ENCODE results near the gene GAL3ST2. TPM values are rescaled to one million over a fixed set of nuclear protein-coding genes. Genes with fewer than 3 reads are reported as not detected.

Gene GAL3ST2
- total and polyA plus RNA-seq, 2 of the 8 experiments (the other 6 are each of a cell fraction or from before 2014, with no cell fraction given), result not detected

- H2AFZ ChIP-seq (ENCODE audit: low read length), result no peak within 1 kb of the TSS; the same call in 1 of the 2 replicates
These were observed 32.2 kb downstream of the GAL3ST2 start, which contains the start of gene NEU4 for GRCh38 chr2:241808721-241809382. NEU4 (plus strand) TSS chr2:241809193; CDS start chr2:241814485, 5,292 bp downstream.

More at GRCh38 chr2:241808721-241809382, 32.2 kb downstream of the GAL3ST2 start, which contains the start of gene NEU4:
- Histone ChIP-seq H3K79me1 (ENCODE audit: low read depth, low read length) (no peaks in the 10 kb centered on the region), H4K20me1 (replicated peaks in 1 of 2; ENCODE audit: control insufficient read depth in 1 of 2, insufficient read depth in 2 of 2, low read length in 2 of 2) (no peaks in the 10 kb centered on the region), H3K18ac (ENCODE audit: extremely low read depth, low read length) (no peak within 1 kb of the TSS; the same call in 1 of the 2 replicates), H3K36me3 (ENCODE audit: control insufficient read depth in 2 of 4, insufficient read depth in 4 of 4, low read length in 3 of 4) (no peaks in the 10 kb centered on the region), H3K4me1 (replicated peaks in 1 of 4; ENCODE audit: control insufficient read depth in 3 of 4, insufficient read depth in 4 of 4, low read length in 3 of 4) (peaks cover 4 to 19% (median 10%) of the 10 kb centered on the region in 4 experiments), H2BK12ac (ENCODE audit: low read depth, low read length) (peak within 1 kb of the TSS; percentile 81; the same call in 1 of the 2 replicates), H3K56ac (replicated peaks; ENCODE audit: insufficient read length, low read depth, low read length) (no peak within 1 kb of the TSS), H3K27ac (ENCODE audit: low read depth, low read length) (no peak within 1 kb of the TSS), H2BK5ac (ENCODE audit: low read depth, low read length) (0 out of 2 replicates have a peak within 1 kb of the TSS, but pooled peaks have one; percentile 7), H3K27me3 (replicated peaks in 1 of 4; ENCODE audit: control insufficient read depth in 3 of 4, extremely low read depth in 1 of 4, insufficient read depth in 3 of 4, low read length in 3 of 4) (peaks cover 0 to 10% (median 2%) of the 10 kb centered on the region in 4 experiments; a peak in 5 of 7 replicates), H3K4me2 (ENCODE audit: insufficient read depth in 1 of 2, low read depth in 2 of 2, low read length in 2 of 2) (no peak within 1 kb of the TSS; a peak in 1 of 4 replicates), H4K5ac (ENCODE audit: insufficient read length, low read depth, low read length) (no peak within 1 kb of the TSS), H3K79me2 (ENCODE audit: control insufficient read depth in 1 of 2, insufficient read depth in 2 of 2, low read length in 2 of 2) (no peaks in the 10 kb centered on the region), H3K4ac (replicated peaks; ENCODE audit: insufficient read length, low read depth, low read length) (no peak within 1 kb of the TSS), H3K9ac (replicated peaks in 1 of 4; ENCODE audit: extremely low read depth in 1 of 4, low read depth in 3 of 4, low read length in 3 of 4) (no peak within 1 kb of the TSS), H3K4me3 (ENCODE audit: extremely low read depth in 1 of 4, insufficient read depth in 2 of 4, low read depth in 3 of 4, low read length in 4 of 4) (no peak within 1 kb of the TSS), H3K9me3 (ENCODE audit: insufficient read depth in 2 of 2, low read depth in 1 of 2, low read length in 1 of 2) (no peaks in the 10 kb centered on the region), H2AK5ac (ENCODE audit: low read depth, low read length) (no peak within 1 kb of the TSS; the same call in 1 of the 2 replicates), H3K23ac (ENCODE audit: insufficient read length) (no peak within 1 kb of the TSS), H4K91ac (replicated peaks; ENCODE audit: insufficient read length, low read length) (peak within 1 kb of the TSS; percentile 92), H2BK120ac (replicated peaks; ENCODE audit: low read depth, low read length) (peak within 1 kb of the TSS; percentile 38), H3K14ac (ENCODE audit: insufficient read length) (no peak within 1 kb of the TSS), H3K23me2 (ENCODE audit: low read depth, low read length) (no peaks in the 10 kb centered on the region), H4K8ac (ENCODE audit: extremely low read depth, insufficient read depth, low read length) (no peak within 1 kb of the TSS; the same call in none of the 2 replicates), H2BK20ac (ENCODE audit: low read length) (peak within 1 kb of the TSS; percentile 92; the same call in 1 of the 2 replicates), H2BK15ac (ENCODE audit: low read length) (peak within 1 kb of the TSS; percentile 40; the same call in 1 of the 2 replicates)
- POLR2A ChIA-PET (ENCODE audit: partially characterized antibody), result interaction anchor here (0.6 to 3.0 kb wide), 5 partner anchors 15 to 107 kb away, joined by 3 to 11 read pairs (median 4); partner anchors contain the start of genes GAL3ST2 and ING5
- CTCF ChIA-PET (ENCODE audit: partially characterized antibody), result interaction anchor here (0.8 to 1.4 kb wide), 3 partner anchors 33 to 69 kb away, joined by 3 to 10 read pairs (median 5); no protein-coding TSS in a partner anchor
- no peak for TF ChIP-seq HDAC6 (IDR thresholded peaks at IDR 0.05; ENCODE audit: low read depth, low read length)
- 0 out of 2 replicates have a peak, but pooled peaks have one; percentile 14 for TF ChIP-seq GABPA (IDR thresholded peaks at IDR 0.05; ENCODE audit: borderline replicate concordance, insufficient read depth, low read length)
- no peak for TF ChIP-seq CEBPB (IDR thresholded peaks at IDR 0.05; ENCODE audit: low read depth, low read length)
- no peak for TF ChIP-seq BRCA1 (IDR thresholded peaks at IDR 0.05; ENCODE audit: low read depth, low read length)
- TF ChIP-seq MAX (IDR thresholded peaks at IDR 0.05), result peak; percentile 60; the same call in 1 of the 2 replicates
- TF ChIP-seq CREB1 (IDR thresholded peaks at IDR 0.05), result no peak
- DNase-seq (ENCODE audit: low read depth in 1 of 2, low spot score in 2 of 2) (peak in 1 of 2 experiments; percentile 62), FAIRE-seq (no peak)
- WGBS, 2 experiments (ENCODE audit: extremely low coverage in 1 of 2, insufficient coverage in 1 of 2, insufficient read length in 1 of 2, insufficient replicate concordance in 2 of 2, low coverage in 1 of 2, low lambda C conversion rate in 2 of 2, missing lambda C conversion rate in 1 of 2), result 81% methylated on average over 31 of the region's 31 CpGs; no CpG with 5 or more reads in 1 of the 2 experiments

Data from H1 (cell line).